ENCODE results near the gene SLC66A3.
A peak's percentile ranks its signal among the peaks of the same experiment; 100 is the strongest.
"Not testable (repeated sequence)": the region's sequence is repeated elsewhere in the genome, so short reads cannot be mapped to it uniquely, and the experiment has no call there.

The SLC66A3 gene

DNA sequence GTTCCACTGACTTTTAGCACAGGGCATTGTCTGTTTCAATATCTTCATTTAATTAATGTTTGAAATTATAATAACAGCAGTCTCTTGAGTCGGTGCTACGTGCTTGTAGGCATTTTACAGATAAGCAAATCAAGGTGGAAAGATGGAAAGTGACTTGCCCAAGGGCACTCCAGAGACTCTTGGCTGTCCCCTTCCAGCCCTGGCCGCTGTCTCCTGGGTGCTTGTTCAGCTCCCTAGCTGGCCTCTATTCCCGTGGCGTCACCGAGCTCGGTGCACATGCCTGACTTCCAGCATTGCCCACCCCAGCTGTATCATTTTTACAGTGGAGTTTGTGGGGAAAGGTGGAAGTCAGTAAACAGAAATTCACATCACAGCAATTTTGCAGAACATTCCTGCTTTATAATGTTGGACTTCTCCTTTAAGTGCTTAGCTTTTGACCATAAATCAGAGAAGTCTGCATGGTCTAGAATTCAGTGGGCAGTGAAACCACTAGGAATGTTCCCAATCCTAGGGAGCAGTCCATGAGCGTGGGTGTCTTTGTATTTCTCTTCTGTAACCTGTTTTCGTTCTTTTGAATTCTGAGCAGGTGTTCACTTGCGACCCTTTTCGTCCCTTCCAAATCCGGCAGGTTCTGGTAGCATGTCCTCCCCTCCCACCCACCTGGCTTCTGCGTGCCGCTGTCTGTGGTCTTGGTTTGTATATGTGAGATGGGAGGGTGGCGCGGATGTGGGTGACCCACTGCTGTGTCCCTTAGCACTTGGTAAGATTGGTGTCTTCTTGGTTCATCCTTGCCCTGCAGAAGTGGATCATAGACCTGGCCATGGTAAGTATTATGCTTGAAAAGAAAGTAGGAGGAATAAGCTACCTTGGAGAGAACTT is 8.4 kb downstream of the SLC66A3 start:
- DNase-seq (ENCODE audit: low spot score): no peak

DNA sequence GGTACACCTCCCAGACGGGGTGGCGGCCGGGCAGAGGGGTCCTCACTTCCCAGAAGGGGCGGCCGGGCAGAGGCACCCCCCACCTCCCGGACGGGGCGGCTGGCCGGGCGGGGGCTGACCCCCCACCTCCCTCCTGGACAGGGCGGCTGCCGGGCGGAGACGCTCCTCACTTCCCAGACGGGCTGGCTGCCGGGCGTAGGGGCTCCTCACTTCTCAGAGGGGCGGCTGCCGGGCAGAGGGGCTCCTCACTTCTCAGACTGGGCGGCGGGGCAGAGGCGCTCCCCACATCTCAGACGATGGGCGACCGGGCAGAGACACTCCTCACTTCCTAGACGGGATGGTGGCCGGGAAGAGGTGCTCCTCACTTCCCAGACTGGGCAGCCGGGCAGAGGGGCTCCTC is 9.8 kb downstream of the SLC66A3 start:
- DNase-seq (ENCODE audit: low spot score): not testable (repeated sequence)

DNA sequence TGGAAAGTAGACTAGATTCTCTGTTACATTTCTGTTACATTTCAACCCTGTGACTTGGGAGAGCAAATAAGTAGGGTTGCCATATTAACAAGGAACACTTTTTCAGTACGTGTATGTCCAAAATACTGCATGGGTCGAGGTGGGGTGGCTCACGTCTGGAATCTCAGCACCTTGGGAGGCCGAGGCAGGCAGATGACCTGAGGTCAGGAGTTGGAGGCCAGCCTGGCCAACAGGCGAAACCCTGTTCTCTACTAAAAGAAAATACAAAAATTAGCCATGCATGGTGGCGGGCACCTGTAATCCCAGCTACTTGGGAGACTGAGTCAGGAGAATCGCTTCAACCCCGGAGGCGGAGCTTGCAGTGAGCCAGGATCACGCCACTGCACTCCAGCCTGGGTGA is 11.2 kb downstream of the SLC66A3 start:
- no peak for DNase-seq (ENCODE audit: low spot score)

DNA sequence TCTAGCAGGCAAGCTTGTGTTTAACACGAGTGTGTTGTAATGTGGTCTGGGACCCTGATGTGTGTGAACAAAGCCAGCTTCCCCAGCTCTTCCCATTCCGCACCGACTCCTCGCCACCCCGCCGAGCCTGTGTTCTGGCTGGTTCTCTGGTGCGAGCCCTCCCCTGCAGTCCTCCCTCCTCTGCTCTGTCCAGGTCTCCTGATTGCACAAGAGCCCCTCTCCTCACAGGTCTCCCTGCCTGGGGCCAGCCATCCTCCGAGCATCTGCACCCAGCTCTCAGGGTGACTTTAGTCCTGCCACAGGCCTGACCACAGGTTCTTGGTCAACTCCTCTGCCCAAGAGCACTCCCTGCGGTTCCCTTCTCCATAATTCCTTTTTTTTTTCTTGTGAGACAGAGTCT is 13.2 kb downstream of the SLC66A3 start:
- DNase-seq (ENCODE audit: low spot score): no peak

DNA sequence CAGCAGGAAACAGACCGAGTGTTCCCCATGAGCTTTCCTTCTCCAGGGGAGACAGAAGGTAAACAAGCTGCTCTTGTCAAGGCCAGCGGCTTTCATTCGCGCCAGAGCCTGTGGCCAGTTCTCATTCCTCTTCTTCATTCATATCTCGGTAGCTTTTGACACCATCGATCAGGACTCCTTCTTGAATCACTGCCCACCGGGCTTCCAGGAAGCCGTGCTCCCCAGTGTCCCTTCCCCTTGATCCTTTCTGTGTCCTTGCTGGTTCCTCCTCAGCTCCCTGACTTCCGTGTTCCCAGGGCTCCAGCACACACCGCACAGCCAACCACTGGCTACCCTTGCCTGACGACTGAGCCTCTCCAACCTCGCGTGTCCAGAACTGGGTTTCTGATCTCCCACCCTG is 14.1 kb downstream of the SLC66A3 start:
- DNase-seq (ENCODE audit: low spot score): no peak

DNA sequence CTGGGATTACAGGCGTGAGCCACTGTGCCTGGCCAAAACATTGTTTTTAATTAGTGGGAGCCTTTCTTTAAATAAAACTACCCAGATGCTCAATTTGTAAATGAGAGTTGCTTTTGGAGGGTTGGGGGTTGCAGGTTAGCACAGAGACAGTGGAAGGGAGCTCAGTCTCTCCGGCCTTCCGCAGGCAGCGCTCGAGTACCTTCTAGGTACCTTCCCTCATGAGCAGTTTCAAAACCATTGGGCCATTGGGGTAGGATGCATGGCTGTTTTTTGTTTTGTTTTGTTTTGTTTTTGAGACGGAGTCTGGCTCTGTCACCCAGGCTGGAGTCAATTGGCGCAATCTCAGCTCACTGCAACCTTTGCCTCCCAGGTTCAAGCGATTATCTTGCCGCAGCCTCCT is 19.0 kb downstream of the SLC66A3 start:
- DNase-seq (ENCODE audit: low spot score): no peak

DNA sequence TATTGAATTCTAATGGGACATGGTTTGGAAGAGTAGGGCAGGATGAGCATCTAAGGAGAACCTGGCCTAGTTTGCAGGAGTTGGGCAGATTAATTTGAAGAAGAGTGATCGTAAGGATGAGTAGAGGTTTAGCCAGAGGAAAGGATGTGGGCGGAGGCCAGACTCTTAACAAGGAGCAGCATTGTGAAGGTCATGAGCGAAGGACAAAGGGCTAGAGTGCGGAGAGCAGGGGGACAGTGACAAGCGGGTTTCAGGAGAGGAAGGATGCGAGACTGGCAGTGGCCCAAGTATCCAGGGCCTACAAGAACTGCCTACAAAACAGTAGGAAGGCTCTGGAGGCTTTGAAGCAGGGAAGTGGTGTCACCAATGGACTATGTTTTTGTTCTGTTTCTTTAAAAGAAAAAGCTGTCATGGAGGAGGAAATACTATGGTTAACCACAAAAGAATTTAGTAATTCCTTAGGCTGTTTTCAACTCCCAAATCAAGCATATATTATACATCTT is 20.1 kb downstream of the SLC66A3 start:
- peak; percentile 19 for DNase-seq (ENCODE audit: low spot score)

DNA sequence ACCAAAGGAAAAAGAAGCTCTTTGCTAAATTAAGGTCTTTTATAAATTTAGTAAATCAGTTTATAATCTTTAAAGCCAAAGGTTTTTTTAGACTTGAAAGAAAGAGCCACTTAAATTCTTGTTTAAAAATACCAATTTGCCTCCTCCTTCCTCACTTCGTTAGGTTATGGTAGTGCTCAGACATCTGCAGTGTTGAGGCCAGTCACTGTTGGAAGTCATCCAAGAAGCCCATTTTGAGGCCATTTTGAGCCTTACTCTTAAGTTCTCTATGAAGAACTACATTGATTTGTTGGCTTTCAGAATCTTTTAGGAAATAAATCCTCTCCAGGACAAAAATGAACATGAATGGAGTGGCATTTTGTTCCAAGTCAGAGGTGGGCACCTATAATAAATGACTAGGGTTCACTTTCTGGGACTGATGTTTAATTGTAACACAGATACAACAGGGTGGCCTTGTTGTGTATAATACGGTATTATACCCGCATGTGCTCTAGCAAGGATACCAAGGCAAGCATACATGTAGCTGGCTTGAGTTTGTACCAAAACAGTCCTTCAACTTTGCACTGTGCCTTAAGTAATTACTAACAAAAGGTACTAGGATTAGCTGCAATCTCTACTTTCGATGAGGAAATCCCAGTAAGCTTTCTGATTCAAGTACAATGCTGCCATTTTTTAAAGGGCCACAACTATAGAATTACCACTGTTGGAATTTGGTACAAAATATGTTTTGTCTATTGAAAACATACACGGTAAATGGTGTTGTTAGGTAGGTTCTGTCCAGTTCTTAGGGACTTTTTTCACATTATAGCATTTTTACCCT is 22.8 kb downstream of the SLC66A3 start:
- peak; percentile 22 for DNase-seq (ENCODE audit: low spot score)

DNA sequence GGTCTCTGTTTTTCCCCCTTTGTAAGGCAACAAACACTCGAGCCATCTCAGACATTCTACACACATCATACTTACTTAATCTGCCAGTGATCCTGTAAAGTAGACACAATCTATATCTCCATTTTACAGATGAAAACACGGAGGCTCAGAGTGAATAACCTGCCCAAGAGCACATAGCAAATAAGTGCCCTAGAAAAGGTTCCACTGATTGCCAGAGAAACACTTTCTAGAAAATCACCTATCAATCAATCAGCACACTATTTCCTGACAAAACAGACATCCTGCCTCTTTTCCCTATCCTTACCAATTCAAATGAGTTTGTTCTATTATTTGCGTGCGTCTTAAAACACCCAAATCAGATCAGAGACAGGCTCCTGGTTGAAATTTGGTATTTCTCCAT is 23.9 kb downstream of the SLC66A3 start:
- DNase-seq (ENCODE audit: low spot score): no peak

DNA sequence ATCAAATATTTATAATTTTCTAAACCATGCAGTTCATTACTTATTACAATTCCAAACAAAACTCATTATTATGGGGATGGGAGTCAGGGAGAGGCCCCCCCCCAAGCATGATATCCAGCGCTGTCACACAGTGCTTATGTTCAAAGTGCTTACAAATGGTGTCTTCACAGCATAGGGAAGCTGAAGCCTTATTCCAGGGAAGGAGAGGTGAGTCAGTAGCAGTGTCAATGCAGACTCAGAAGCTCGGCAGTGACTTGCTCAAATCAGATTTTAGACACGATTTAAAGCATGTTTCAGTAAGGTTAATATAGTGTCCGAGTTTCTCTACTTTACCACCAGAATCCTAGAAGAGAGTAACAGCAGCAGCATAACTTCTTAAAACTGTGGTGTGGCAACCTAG is 24.6 kb downstream of the SLC66A3 start:
- DNase-seq (ENCODE audit: low spot score): no peak

DNA sequence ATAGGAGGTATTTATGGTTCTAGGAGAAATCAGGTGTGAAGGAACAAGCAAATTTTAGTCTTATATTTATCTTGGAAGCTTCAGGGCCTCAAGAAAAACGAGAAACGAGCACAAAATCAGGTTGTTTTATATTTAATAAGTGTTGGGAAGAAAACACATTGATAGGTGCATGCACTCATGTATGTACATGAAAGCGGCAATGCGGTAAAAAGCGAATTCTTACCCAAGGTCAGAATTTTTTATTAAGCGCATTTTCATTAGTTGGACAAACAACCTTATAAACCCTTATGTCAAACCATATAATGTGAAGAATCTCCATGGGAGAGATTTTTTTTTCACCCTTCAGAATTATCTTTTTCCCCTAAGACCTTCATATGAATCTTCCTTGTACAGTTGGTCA is 25.4 kb downstream of the SLC66A3 start:
- no peak for DNase-seq (ENCODE audit: low spot score)

DNA sequence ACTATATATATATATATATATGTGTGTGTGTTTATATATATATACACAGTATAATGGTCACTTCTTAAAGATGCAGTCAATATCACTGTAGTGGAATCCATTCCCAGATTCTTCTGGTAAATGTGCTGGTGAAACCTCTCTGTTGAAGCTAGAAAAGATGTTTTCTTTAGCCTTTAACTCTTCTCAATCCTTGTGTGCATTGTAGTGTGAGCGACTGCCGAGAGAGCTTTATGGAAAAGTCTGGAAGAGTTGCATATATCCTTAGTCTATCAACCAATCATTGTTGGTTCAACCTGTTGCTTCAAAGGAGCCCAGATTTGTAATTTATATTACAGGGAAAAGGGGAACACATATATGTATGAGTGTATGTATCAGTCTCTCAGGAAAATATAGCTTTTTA is 27.7 kb downstream of the SLC66A3 start:
- no peak for DNase-seq (ENCODE audit: low spot score)

DNA sequence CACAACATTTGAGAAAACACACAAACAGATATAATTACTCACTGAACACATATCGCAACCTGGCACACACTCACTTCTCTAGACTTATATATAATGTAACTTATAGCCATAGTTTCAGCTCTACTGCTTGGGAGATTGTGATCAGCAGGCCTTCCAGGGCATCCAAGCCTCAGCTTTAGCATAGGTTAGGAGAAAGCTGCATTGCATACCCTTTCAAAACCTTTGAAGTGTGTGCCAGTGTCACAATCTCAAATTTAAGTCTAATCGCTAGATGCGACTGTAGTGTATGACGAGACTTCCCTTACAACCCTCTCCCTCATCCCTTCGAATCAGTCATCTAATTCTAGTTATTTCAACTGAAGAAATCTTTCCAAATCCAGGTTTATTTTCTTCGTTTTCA is 30.9 kb downstream of the SLC66A3 start:
- no peak for DNase-seq (ENCODE audit: low spot score)

DNA sequence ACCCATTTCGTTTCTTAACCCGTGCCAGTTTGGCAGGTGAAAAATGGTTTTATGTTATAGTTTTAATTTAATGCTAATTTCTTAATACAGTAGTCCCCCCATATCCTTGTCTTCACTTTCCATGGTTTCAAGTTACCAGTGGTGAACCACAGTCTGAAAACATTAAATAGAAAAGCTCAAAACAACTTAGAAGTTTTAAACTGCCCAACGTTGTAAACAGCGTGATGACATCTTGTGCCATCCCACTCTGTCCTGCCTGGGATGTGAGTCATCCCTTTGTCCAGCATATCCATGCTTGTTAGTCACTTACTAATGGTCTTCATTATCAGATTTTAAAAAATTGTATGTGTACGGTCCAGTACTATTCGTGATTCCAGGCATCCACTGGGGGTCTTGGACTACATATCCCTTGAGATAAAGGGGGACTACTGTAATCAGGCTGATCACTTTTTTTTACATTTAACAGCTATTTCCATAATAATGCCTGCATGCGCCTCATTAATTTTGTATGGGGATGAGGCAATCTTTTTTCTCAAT is 31.9 kb downstream of the SLC66A3 start:
- no peak for DNase-seq (ENCODE audit: low spot score)

DNA sequence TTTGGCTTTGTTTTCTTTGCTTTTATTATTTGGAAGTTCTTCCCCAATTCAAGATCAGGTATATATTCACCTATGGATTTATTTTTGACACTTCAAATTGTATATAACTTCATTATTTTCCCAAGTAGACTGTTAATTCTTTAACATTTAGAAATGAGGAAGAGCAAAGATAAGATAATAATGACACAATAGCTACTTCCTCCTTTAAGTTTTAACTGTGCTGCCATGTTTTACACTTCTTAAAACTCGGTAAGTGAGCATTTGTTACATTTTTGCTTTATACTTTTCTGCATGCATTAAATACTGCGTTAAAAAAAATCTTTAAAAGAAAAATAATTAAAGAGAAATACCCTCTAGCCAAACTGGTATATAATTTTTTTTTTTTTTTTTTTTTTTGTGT is 32.5 kb downstream of the SLC66A3 start:
- no peak for DNase-seq (ENCODE audit: low spot score)

DNA sequence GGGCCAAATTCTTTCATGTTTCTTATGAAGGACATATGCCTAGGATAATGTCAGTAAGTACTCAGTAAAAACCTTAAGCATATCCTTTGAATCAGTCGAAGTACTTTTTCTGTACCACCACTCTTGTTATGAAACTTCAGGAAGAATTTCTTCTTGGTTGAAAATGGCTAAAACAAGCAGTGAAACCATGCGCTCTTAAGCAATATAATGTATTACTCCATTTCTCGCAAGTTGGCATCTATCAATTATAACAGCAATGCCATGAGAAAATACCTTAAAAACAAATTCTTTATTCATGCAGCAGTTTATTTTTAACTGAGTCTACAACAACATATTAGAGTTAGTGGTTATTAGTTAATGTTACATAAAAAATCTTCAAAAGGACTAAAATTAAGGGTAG is 41.0 kb downstream of the SLC66A3 start:
- DNase-seq (ENCODE audit: low spot score): no peak

DNA sequence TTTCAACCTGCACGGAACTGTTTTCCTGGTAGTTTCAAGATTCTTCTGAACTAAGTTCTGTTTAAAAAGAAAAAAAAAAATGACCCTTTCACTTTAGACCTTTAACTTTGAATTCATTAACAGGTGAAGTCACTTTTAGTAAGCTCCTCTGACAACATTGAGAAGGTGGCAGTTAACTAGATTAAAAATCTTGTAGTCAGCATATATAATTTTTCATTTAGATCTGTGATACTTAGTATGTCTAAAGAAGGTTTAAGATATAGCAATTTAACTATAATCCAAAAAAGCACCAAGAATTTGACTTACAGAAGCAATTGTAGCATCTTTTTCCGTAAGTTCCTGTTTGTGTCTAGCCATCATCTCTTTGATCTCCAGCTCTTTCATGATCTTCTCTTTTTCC is 45.4 kb downstream of the SLC66A3 start:
- DNase-seq (ENCODE audit: low spot score): no peak

DNA sequence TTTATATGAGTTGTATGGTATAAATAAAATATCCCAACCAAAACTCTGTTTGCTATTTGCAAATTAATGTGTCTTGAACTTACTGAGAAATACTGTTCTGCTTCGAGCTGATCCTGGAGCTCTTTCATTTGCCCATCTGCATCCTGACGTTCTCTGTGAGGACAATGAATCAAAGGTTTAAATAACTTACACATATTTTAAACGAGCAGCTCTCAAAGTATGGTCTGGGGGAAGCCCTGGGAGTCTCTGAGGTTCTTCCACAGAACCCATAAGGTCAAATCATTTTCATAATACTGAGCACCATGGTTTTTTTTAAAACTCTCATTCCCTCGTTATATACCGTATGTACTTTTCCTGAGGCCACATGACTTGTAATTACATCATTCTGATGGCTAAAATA is 46.7 kb downstream of the SLC66A3 start:
- no peak for DNase-seq (ENCODE audit: low spot score)

DNA sequence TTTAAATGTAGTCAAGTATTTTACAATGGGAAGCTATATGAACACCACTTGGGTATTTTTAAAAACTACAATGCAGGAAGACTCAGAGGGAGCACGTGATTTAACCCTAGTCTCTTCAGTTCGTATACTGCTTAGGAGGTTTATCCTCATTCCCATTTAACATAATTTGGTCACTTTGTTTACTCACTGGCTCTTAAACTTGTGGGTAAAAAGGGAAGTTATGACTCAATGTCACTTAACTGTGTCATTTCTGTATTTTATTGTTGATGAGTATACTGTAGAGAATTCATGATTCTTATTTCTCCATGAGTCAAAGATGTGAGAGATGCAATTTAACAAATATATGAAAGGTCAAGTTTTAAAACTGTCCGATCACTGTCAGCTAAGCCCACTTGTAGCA is 48.2 kb downstream of the SLC66A3 start:
- DNase-seq (ENCODE audit: low spot score): no peak

DNA sequence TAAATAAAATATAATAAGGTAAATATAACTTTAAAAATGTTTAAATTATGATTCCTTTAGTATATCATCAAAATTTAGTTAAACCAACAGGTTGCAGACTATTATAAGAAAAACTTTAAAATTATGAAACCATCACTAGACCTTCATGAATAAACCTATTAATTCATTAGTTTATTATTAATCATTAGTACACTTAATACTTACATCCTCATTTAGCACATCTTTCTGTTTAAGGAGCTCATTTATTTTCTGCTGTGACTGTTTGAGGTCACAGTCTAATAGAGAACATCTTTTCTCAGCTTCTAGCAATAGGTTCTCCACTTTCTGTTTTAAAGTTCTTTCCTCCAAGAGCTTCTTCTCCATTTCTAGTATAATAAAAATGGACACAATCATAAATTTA is 52.8 kb downstream of the SLC66A3 start:
- DNase-seq (ENCODE audit: low spot score): no peak

DNA sequence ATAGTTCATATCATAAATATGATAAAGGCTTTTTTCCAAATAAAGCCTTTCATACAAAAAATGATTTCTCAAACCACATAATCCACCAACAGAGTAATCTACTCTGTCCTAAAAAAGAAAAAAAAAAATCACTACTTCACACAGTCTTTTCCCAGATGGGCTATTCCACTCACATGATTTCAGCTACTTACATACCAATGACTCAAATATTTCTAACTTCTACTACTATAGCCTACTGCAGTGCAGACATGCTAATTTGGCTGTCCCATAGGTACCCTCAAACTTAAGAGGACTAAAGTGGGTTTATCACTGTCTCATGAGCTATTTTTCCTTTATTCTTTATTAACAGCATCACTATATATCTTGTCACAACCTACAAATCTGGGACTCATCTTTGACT is 57.4 kb downstream of the SLC66A3 start:
- no peak for DNase-seq (ENCODE audit: low spot score)

DNA sequence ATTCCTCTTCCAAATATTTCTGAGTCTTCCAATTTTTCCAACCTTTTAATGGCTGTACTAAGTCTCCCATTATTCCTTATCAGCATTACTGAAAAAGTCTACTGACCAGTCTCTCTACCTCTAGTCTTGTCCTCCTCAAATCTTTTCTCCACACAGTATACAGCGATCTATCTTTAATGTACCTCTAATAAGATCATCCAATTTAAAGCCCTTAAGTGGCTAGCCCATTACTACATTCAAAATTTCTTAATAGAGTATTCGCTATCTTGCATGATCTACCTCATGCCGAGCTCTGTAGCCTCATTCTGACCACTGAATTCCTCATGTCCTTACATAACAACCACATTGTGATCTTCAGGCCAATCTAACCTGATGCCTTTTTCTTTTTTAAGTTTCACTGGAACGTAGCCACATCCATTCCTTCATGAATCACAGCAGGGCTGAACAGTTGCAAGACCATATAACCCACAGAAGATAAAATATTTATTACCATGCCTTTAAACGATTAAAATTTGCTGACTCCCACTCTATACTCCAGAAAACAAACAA is 57.9 kb downstream of the SLC66A3 start:
- no peak for DNase-seq (ENCODE audit: low spot score)

DNA sequence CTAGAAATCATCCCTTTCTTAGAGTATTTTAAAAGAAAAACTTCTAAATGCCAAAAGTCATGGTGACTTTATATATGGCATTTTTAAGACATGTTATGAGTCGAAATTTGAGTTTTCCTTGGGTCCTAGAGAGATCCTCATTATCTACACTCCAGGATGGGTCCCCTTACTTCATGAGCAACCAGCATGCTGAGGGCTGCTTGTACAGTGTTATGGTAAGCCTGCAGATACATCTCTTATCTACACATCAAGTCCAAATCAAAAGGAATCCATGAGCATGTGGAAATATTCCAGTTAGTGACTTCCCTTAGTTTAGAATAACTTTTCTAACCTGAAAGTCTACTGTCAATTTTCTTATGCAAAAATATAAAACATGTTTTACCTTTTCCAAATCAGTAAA is 58.7 kb downstream of the SLC66A3 start:
- DNase-seq (ENCODE audit: low spot score): no peak

All from cerebellar cortex (tissue), 1 donor.